HepG2 (cell line): ENCODE results near the gene WDR76. TPM values are rescaled to one million over a fixed set of nuclear protein-coding genes. Genes with fewer than 3 reads are reported as not detected.

Source experiments
- AGO2 ChIP-seq: fragments of 200-400 bp; formaldehyde crosslinking; optimal IDR thresholded peaks from 2 replicates; pipeline ENCODE3; 2017; ENCODE audit warnings: mild to moderate bottlenecking, low read depth, low read length, moderate library complexity
- AKNA ChIP-seq: sonication (generic); formaldehyde crosslinking; IDR thresholded peaks from 2 replicates; pipeline ENCODE4 v1.4.0; 2020; ENCODE audit warnings: missing genetic modification reagents, borderline replicate concordance
- ARNTL ChIP-seq: sonication (generic); formaldehyde crosslinking; IDR thresholded peaks from 2 replicates; pipeline ENCODE4 v1.4.0; 2020; ENCODE audit warnings: mild to moderate bottlenecking, missing genetic modification reagents
- DDIT3 ChIP-seq: sonication (generic); formaldehyde crosslinking; IDR thresholded peaks from 2 replicates; pipeline ENCODE4 v1.4.0; 2020; ENCODE audit warnings: mild to moderate bottlenecking, missing genetic modification reagents
- DR1 ChIP-seq: sonication (generic); formaldehyde crosslinking; IDR thresholded peaks from 2 replicates; pipeline ENCODE4 v1.8.0; 2021; ENCODE audit warnings: mild to moderate bottlenecking, missing genetic modification reagents, inconsistent platforms
- FOXP1 ChIP-seq, 2 experiments: fragments of 450-650 bp in 1 of 2; IDR thresholded peaks; 2 replicates each; pipeline ENCODE4 v1.6.1; 2017 to 2018; ENCODE audit warnings: antibody characterized with exemption in 1 of 2
- GPN1 ChIP-seq: sonication (generic); formaldehyde crosslinking; IDR thresholded peaks from 2 replicates; pipeline ENCODE4 v1.5.1; 2020; ENCODE audit warnings: missing genetic modification reagents, borderline replicate concordance
- HMGA1 ChIP-seq: sonication (generic); formaldehyde crosslinking; conservative IDR thresholded peaks from 2 replicates; pipeline ENCODE4 v1.4.0; 2020; ENCODE audit warnings: missing genetic modification reagents
- HOXD1 ChIP-seq: sonication (generic); formaldehyde crosslinking; IDR thresholded peaks from 2 replicates; pipeline ENCODE4 v1.5.0; 2020; ENCODE audit warnings: missing genetic modification reagents
- NFATC3 ChIP-seq: sonication (generic); formaldehyde crosslinking; IDR thresholded peaks from 2 replicates; pipeline ENCODE4 v1.5.1; 2020; ENCODE audit warnings: mild to moderate bottlenecking, missing genetic modification reagents
- PAWR ChIP-seq: sonication (generic); formaldehyde crosslinking; IDR thresholded peaks from 2 replicates; pipeline ENCODE4 v1.4.0; 2020; ENCODE audit warnings: missing genetic modification reagents, mild to moderate bottlenecking, borderline replicate concordance
- RAD21 ChIP-seq: fragments of 450-650 bp; formaldehyde crosslinking; IDR thresholded peaks from 2 replicates; pipeline ENCODE4 v1.5.0; 2020; ENCODE audit warnings: mild to moderate bottlenecking
- RARG ChIP-seq: sonication (generic); formaldehyde crosslinking; IDR thresholded peaks from 2 replicates; pipeline ENCODE4 v1.4.0; 2020; ENCODE audit warnings: low read depth, mild to moderate bottlenecking, missing genetic modification reagents
- RCOR2 ChIP-seq: IDR thresholded peaks from 2 replicates; pipeline ENCODE4 v1.6.1; 2016; ENCODE audit warnings: missing biosample characterization, missing genetic modification reagents
- RFX5 ChIP-seq: IDR thresholded peaks from 2 replicates; pipeline ENCODE4 v1.6.1; 2011; ENCODE audit warnings: low read depth, low read length, improper control_type of control experiment
- SCMH1 ChIP-seq: sonication (generic); formaldehyde crosslinking; IDR thresholded peaks from 2 replicates; pipeline ENCODE4 v1.9.0; 2021; ENCODE audit warnings: missing genetic modification reagents, mild to moderate bottlenecking, borderline replicate concordance
- SRSF4 ChIP-seq: fragments of 200-400 bp; formaldehyde crosslinking; IDR thresholded peaks from one replicate; pipeline ENCODE4 v1.6.1; 2018; ENCODE audit warnings: mild to moderate bottlenecking, low read depth, low read length, moderate library complexity; ENCODE audit not compliant: poor library complexity, severe bottlenecking
- THAP11 ChIP-seq: IDR thresholded peaks from 2 replicates; pipeline ENCODE4 v1.6.1; 2016; ENCODE audit warnings: missing biosample characterization, missing genetic modification reagents
- ZBTB3 ChIP-seq: sonication (generic); formaldehyde crosslinking; IDR thresholded peaks from 2 replicates; pipeline ENCODE4 v1.4.0; 2020; ENCODE audit warnings: low read depth, mild to moderate bottlenecking, moderate library complexity, missing genetic modification reagents, borderline replicate concordance
- ZEB1 ChIP-seq: IDR thresholded peaks from 2 replicates; pipeline ENCODE4 v1.6.1; 2012; ENCODE audit warnings: mild to moderate bottlenecking, low read depth, inconsistent platforms; ENCODE audit not compliant: insufficient replicate concordance
- ZFP41 ChIP-seq: sonication (generic); formaldehyde crosslinking; IDR thresholded peaks from 2 replicates; pipeline ENCODE4 v1.4.0; 2020; ENCODE audit warnings: mild to moderate bottlenecking, missing genetic modification reagents, borderline replicate concordance
- ZFP62 ChIP-seq: sonication (generic); formaldehyde crosslinking; IDR thresholded peaks from 2 replicates; pipeline ENCODE4 v1.4.0; 2020; ENCODE audit warnings: missing genetic modification reagents
- ZNF644 ChIP-seq: IDR thresholded peaks from 2 replicates; pipeline ENCODE4 v1.6.1; 2016; ENCODE audit warnings: low read depth
- ZNF746 ChIP-seq: sonication (generic); formaldehyde crosslinking; IDR thresholded peaks from 2 replicates; pipeline ENCODE4 v1.8.0; 2022; ENCODE audit warnings: mild to moderate bottlenecking, missing genetic modification reagents
- ZNF891 ChIP-seq: sonication (generic); formaldehyde crosslinking; IDR thresholded peaks from 2 replicates; pipeline ENCODE4 v1.5.0; 2020; ENCODE audit warnings: mild to moderate bottlenecking, missing genetic modification reagents
- ZSCAN22 ChIP-seq: sonication (generic); formaldehyde crosslinking; IDR thresholded peaks from 2 replicates; pipeline ENCODE4 v1.4.0; 2020; ENCODE audit warnings: mild to moderate bottlenecking, missing genetic modification reagents
- polyA plus RNA-seq, 8 experiments: library from polyadenylated mRNA; depleted of rRNA in 3 of 8; stranded (reverse) in 7 of 8; unstranded in 1 of 8; fragments of >200 nt; fragmentation: Illumina TruSeq in 4 of 8; extraction: Trizol in 4 of 8; gene quantifications; 2 replicates each; pipeline versions ENCODE4 v1.2.1 to v1.2.3, GENCODE V29; 2011 to 2016; ENCODE audit warnings: low read depth in 4 of 8, missing spikeins in 1 of 8, mixed read lengths in 1 of 8; ENCODE audit not compliant: insufficient read depth in 1 of 8
- total RNA-seq, 5 experiments: library from RNA; depleted of rRNA; stranded (reverse); fragments of >200 nt; fragmentation: Illumina TruSeq; extraction: Trizol; gene quantifications; 2 replicates each; pipeline ENCODE4 v1.2.3, GENCODE V29; 2016; ENCODE audit warnings: low read depth in 1 of 5

WDR76 gene
- total and polyA plus RNA-seq, 2 of the 13 experiments (the other 11 are each of a cell fraction or from before 2014, with no cell fraction given): 1.1 to 9.7 TPM

GRCh38 chr15:43800286-43801141 is 26.3 kb upstream of the WDR76 start, which contains the start of gene HYPK (continued):
- TF ChIP-seq RCOR2 (no peak), RAD21 (CRISPR knock-in tag) (peak; percentile 4; the same call in 1 of the 2 replicates), ZSCAN22 (CRISPR knock-in tag) (no peak), RARG (CRISPR knock-in tag) (no peak), AGO2 (peak; percentile 92), PAWR (CRISPR knock-in tag) (no peak), DR1 (CRISPR knock-in tag) (no peak), ZFP62 (CRISPR knock-in tag) (no peak), HMGA1 (CRISPR knock-in tag) (no peak), AKNA (CRISPR knock-in tag) (no peak), DDIT3 (CRISPR knock-in tag) (no peak), SCMH1 (CRISPR knock-in tag) (no peak), ZNF891 (peak; percentile 90), ZNF746 (CRISPR knock-in tag) (0 out of 2 replicates have a peak, but pooled peaks have one; percentile 16), ARNTL (no peak), ZEB1 (no peak), SRSF4 (no peak), ZBTB3 (CRISPR knock-in tag) (no peak), THAP11 (peak; percentile 84), GPN1 (CRISPR knock-in tag) (no peak), FOXP1 (IDR thresholded peaks at IDR 0.05) (no peak), FOXP1 (CRISPR knock-in tag; IDR thresholded peaks at IDR 0.05) (no peak), NFATC3 (no peak), HOXD1 (CRISPR knock-in tag) (no peak), ZFP41 (CRISPR knock-in tag) (no peak), RFX5 (no peak), ZNF644 (0 out of 2 replicates have a peak, but pooled peaks have one; percentile 20)
